CD14-positive monocyte (primary cell): ENCODE results near the gene TMTC1. TPM values are rescaled to one million over a fixed set of nuclear protein-coding genes. Genes with fewer than 3 reads are reported as not detected.

Experiments
- DNase-seq, 3 donors: peaks; one replicate each; pipeline ENCODE4 v3.0.0-alpha.2; 2011 to 2022
- H2AFZ ChIP-seq: 2 replicates; pipeline ENCODE4 v1.6.0; 2012; ENCODE audit warnings: mild to moderate bottlenecking, low read depth, low read length, inconsistent platforms; ENCODE audit not compliant: insufficient read depth, poor library complexity, severe bottlenecking
- H3K27ac ChIP-seq, 2 donors: 1 replicate in 1 of 2; 2 replicates in 1 of 2; pipeline ENCODE4 v1.5.1; 2012 to 2013; ENCODE audit warnings: low read length in 2 of 2, control low read depth in 1 of 2, inconsistent platforms in 1 of 2, low read depth in 1 of 2, mild to moderate bottlenecking in 1 of 2
- H3K27me3 ChIP-seq, 2 donors: one replicate each; pipeline versions ENCODE4 v1.6.0 to v1.6.1; 2011 to 2013; ENCODE audit warnings: low read length in 2 of 2; ENCODE audit not compliant: control insufficient read depth in 2 of 2, insufficient read depth in 2 of 2
- H3K36me3 ChIP-seq, 2 donors: replicated peaks in 1 of 2; 1 replicate in 1 of 2; 2 replicates in 1 of 2; pipeline versions ENCODE4 v1.5.1 to v1.6.1; 2012 to 2013; ENCODE audit warnings: low read length in 2 of 2, control low read depth in 1 of 2, inconsistent platforms in 1 of 2, mild to moderate bottlenecking in 1 of 2; ENCODE audit not compliant: insufficient read depth in 2 of 2, control insufficient read depth in 1 of 2
- H3K4me1 ChIP-seq, 2 donors: 1 replicate in 1 of 2; 2 replicates in 1 of 2; pipeline versions ENCODE4 v1.5.1 to v1.6.1; 2012 to 2013; ENCODE audit warnings: low read length in 2 of 2, control low read depth in 1 of 2, inconsistent platforms in 1 of 2, mild to moderate bottlenecking in 1 of 2, moderate library complexity in 1 of 2; ENCODE audit not compliant: insufficient read depth in 2 of 2, control insufficient read depth in 1 of 2
- H3K4me2 ChIP-seq: replicated peaks from 2 replicates; pipeline ENCODE3; 2012; ENCODE audit warnings: low read length, moderate library complexity, mild to moderate bottlenecking; ENCODE audit not compliant: poor library complexity, severe bottlenecking; ENCODE audit errors: extremely low read depth
- H3K4me3 ChIP-seq, 3 experiments: fragments of 200-600 bp in 1 of 3; sonication (generic) in 1 of 3; replicated peaks in 1 of 3; 1 replicate in 2 of 3; 2 replicates in 1 of 3; pipeline ENCODE4 v1.5.1; 2011 to 2013; ENCODE audit warnings: low read length in 3 of 3, mild to moderate bottlenecking in 3 of 3, control low read depth in 2 of 3, low read depth in 2 of 3, inconsistent platforms in 1 of 3, moderate library complexity in 1 of 3
- H3K79me2 ChIP-seq: 2 replicates; pipeline ENCODE4 v1.6.0; 2012; ENCODE audit warnings: mild to moderate bottlenecking, control low read depth, inconsistent platforms, low read length, moderate library complexity; ENCODE audit not compliant: insufficient read depth
- H3K9ac ChIP-seq: 2 replicates; pipeline ENCODE4 v1.6.0; 2017; ENCODE audit warnings: low read length, mild to moderate bottlenecking; ENCODE audit not compliant: insufficient read depth, poor library complexity, severe bottlenecking
- H3K9me3 ChIP-seq, 2 donors: replicated peaks in 1 of 2; 1 replicate in 1 of 2; 2 replicates in 1 of 2; pipeline versions ENCODE4 v1.5.1 to v1.6.1; 2012 to 2013; ENCODE audit warnings: low read length in 2 of 2, control low read depth in 1 of 2; ENCODE audit not compliant: control insufficient read depth in 1 of 2, insufficient read depth in 1 of 2
- H4K20me1 ChIP-seq: 2 replicates; pipeline ENCODE4 v1.6.0; 2012; ENCODE audit warnings: mild to moderate bottlenecking, low read length, control low read depth, moderate library complexity; ENCODE audit not compliant: insufficient read depth
- H3K27ac Mint-ChIP-seq, 7 donors: one replicate each; pipeline ENCODE4 v1.8.0; 2020; ENCODE audit warnings: mild to moderate bottlenecking in 7 of 7, mixed read lengths in 7 of 7, moderate library complexity in 6 of 7, inconsistent platforms in 2 of 7
- H3K27me3 Mint-ChIP-seq, 3 donors: one replicate each; pipeline ENCODE4 v1.8.0; 2021 to 2022; ENCODE audit warnings: low read depth in 3 of 3, mild to moderate bottlenecking in 3 of 3, mixed read lengths in 3 of 3, moderate library complexity in 3 of 3, inconsistent platforms in 1 of 3
- H3K36me3 Mint-ChIP-seq, 2 donors: one replicate each; pipeline ENCODE4 v1.8.0; 2020; ENCODE audit warnings: mixed read lengths in 2 of 2, inconsistent platforms in 1 of 2, mild to moderate bottlenecking in 1 of 2
- H3K4me1 Mint-ChIP-seq: one replicate; pipeline ENCODE4 v1.8.0; 2020; ENCODE audit warnings: mild to moderate bottlenecking, mixed read lengths
- H3K4me3 Mint-ChIP-seq, 2 donors: one replicate each; pipeline ENCODE4 v1.8.0; 2020; ENCODE audit warnings: mild to moderate bottlenecking in 2 of 2, mixed read lengths in 2 of 2, moderate library complexity in 1 of 2
- H3K9me3 Mint-ChIP-seq, 7 donors: one replicate each; pipeline ENCODE4 v1.8.0; 2020 to 2022; ENCODE audit warnings: mixed read lengths in 7 of 7, mild to moderate bottlenecking in 6 of 7, moderate library complexity in 6 of 7, inconsistent platforms in 2 of 7
- CTCF ChIP-seq: fragments of 200-600 bp; IDR thresholded peaks from one replicate; pipeline ENCODE4 v1.8.0; 2022; ENCODE audit warnings: antibody characterized with exemption, mild to moderate bottlenecking
- WGBS: methylation state at CpG from one replicate; pipeline ENCODE4 v1.1.5; 2013; ENCODE audit warnings: missing lambda C conversion rate; ENCODE audit not compliant: insufficient coverage; 5-methylcytosine and 5-hydroxymethylcytosine counted together
- intact Hi-C, 2 donors: fragments of 100-400 bp; cut with micrococcal nuclease; formaldehyde crosslinking; loops; one replicate each; pipeline versions ENCODE4 v1.15.0 to v1.15.1; 2023
- polyA plus RNA-seq, 3 donors: library from polyadenylated mRNA; depleted of rRNA in 1 of 3; unstranded in 2 of 3; stranded (reverse) in 1 of 3; fragments of 300-500 nt in 2 of 3; fragments of >200 nt in 1 of 3; fragmentation: Illumina TruSeq in 2 of 3; gene quantifications; 1 replicate in 2 of 3; 2 replicates in 1 of 3; pipeline ENCODE4 v1.2.3, GENCODE V29; 2012 to 2021

TMTC1 gene
- polyA plus RNA-seq, 3 donors: 0.57 to 5.6 (median 2.1) TPM

GRCh38 chr12:29700761-29701481 is 82.8 kb downstream of the TMTC1 start:
- peaks cover 4% of the 10 kb centered on the region for H3K4me1 Mint-ChIP-seq
- 93% methylated on average over 4 of the region's 6 CpGs for WGBS
- Histone ChIP-seq H3K9me3 (no peaks in the 10 kb centered on the region), H3K9ac (no peak overlapping the region), H3K4me1 (peaks cover 6 to 10% of the 10 kb centered on the region in 2 donors), H3K4me2 (no peak overlapping the region), H4K20me1 (no peaks in the 10 kb centered on the region), H3K4me3 (no peak overlapping the region), H3K79me2 (no peaks in the 10 kb centered on the region), H3K36me3 (no peaks in the 10 kb centered on the region), H2AFZ (no peak overlapping the region), H3K27me3 (no peaks in the 10 kb centered on the region), H3K27ac (no peak overlapping the region)
- H3K36me3 Mint-ChIP-seq: peaks cover 0 to 26% of the 10 kb centered on the region in 2 donors
- H3K9me3 Mint-ChIP-seq: peaks cover 0 to 6% (median 0%) of the 10 kb centered on the region in 7 donors
- no peak for DNase-seq
- intact Hi-C loops: no loop called here
- peaks cover 2 to 8% (median 7%) of the 10 kb centered on the region in 3 donors for H3K27me3 Mint-ChIP-seq
- H3K4me3 Mint-ChIP-seq: no peak overlapping the region
- TF ChIP-seq CTCF: no peak
- peak overlapping the region in 1 of 7 donors; percentile 30 for H3K27ac Mint-ChIP-seq

GRCh38 chr12:29698756-29699155 is 85.0 kb downstream of the TMTC1 start:
- Mint-ChIP-seq H3K9me3 (peaks cover 0 to 6% (median 1%) of the 10 kb centered on the region in 7 donors), H3K27ac (no peak overlapping the region), H3K4me3 (no peak overlapping the region), H3K27me3 (peaks cover 2 to 7% (median 4%) of the 10 kb centered on the region in 3 donors), H3K36me3 (peaks cover 0 to 19% of the 10 kb centered on the region in 2 donors), H3K4me1 (peaks cover 5% of the 10 kb centered on the region)
- H2AFZ ChIP-seq: no peak overlapping the region
- H3K9me3 ChIP-seq: no peaks in the 10 kb centered on the region
- H3K27ac ChIP-seq: no peak overlapping the region
- no peak overlapping the region for H3K9ac ChIP-seq
- no peak overlapping the region for H3K4me3 ChIP-seq
- TF ChIP-seq CTCF: no peak
- WGBS: no CpG with 5 or more reads among the region's 1 CpG
- H3K36me3 ChIP-seq: no peaks in the 10 kb centered on the region
- peaks cover 6 to 15% of the 10 kb centered on the region in 2 donors for H3K4me1 ChIP-seq
- intact Hi-C loops: no loop called here
- H3K79me2 ChIP-seq: no peaks in the 10 kb centered on the region
- H3K4me2 ChIP-seq: no peak overlapping the region
- H4K20me1 ChIP-seq: no peaks in the 10 kb centered on the region
- no peak for DNase-seq
- H3K27me3 ChIP-seq: no peaks in the 10 kb centered on the region
